Measurements from ENCODE around the gene FITM1.
"Not testable (repeated sequence)": the region's sequence is repeated elsewhere in the genome, so short reads cannot be mapped to it uniquely, and the experiment has no call there.

The FITM1 gene

GRCh38 chr14:24102357-24103048 is 28.0 kb upstream of the FITM1 start:
- DNase-seq (ENCODE audit: low read depth), result no peak
- TF ChIP-seq CTCF (IDR thresholded peaks at IDR 0.05; ENCODE audit: control insufficient read depth, insufficient read depth, low read depth, low read length, missing control alignments), result no peak
- no peak overlapping the region for H3K4me3 ChIP-seq (ENCODE audit: control insufficient read depth, low read depth, low read length)

- DNase-seq (ENCODE audit: low read depth), result no peak
Observed at GRCh38 chr14:24103451-24103850, 27.0 kb upstream of the FITM1 start.

GRCh38 chr14:24105609-24106239 is 24.7 kb upstream of the FITM1 start:
- not testable (repeated sequence) for H3K4me3 ChIP-seq (ENCODE audit: control insufficient read depth, low read depth, low read length); DNase-seq (ENCODE audit: low read depth)

More at GRCh38 chr14:24103451-24103850, 27.0 kb upstream of the FITM1 start:
- no peak overlapping the region for H3K4me3 ChIP-seq (ENCODE audit: control insufficient read depth, low read depth, low read length)
- TF ChIP-seq CTCF (IDR thresholded peaks at IDR 0.05; ENCODE audit: control insufficient read depth, insufficient read depth, low read depth, low read length, missing control alignments), result no peak

GRCh38 chr14:24106672-24107271 is 23.7 kb upstream of the FITM1 start:
- DNase-seq (ENCODE audit: low read depth), result no peak
- TF ChIP-seq CTCF (IDR thresholded peaks at IDR 0.05; ENCODE audit: control insufficient read depth, insufficient read depth, low read depth, low read length, missing control alignments), result no peak
- no peak overlapping the region for H3K4me3 ChIP-seq (ENCODE audit: control insufficient read depth, low read depth, low read length)

GRCh38 chr14:24108336-24108874 is 22.1 kb upstream of the FITM1 start:
- H3K4me3 ChIP-seq (ENCODE audit: control insufficient read depth, low read depth, low read length), result no peak overlapping the region
- TF ChIP-seq CTCF (IDR thresholded peaks at IDR 0.05; ENCODE audit: control insufficient read depth, insufficient read depth, low read depth, low read length, missing control alignments), result no peak
- DNase-seq (ENCODE audit: low read depth), result no peak

GRCh38 chr14:24110060-24110459 is 20.4 kb upstream of the FITM1 start:
- H3K4me3 ChIP-seq (ENCODE audit: control insufficient read depth, low read depth, low read length), result no peak overlapping the region
- no peak for DNase-seq (ENCODE audit: low read depth)
- no peak for TF ChIP-seq CTCF (IDR thresholded peaks at IDR 0.05; ENCODE audit: control insufficient read depth, insufficient read depth, low read depth, low read length, missing control alignments)

- TF ChIP-seq CTCF (IDR thresholded peaks at IDR 0.05; ENCODE audit: control insufficient read depth, insufficient read depth, low read depth, low read length, missing control alignments), result no peak
- no peak overlapping the region for H3K4me3 ChIP-seq (ENCODE audit: control insufficient read depth, low read depth, low read length)
- DNase-seq (ENCODE audit: low read depth), result no peak
Observed at GRCh38 chr14:24110523-24110922, 19.9 kb upstream of the FITM1 start.
